HL-60 (cell line): ENCODE data around the gene SOX6.

Source experiments
- CTCF ChIP-seq: IDR thresholded peaks from one replicate; pipeline ENCODE4 v1.5.1; 2011; ENCODE audit warnings: low read length, control low read depth, inconsistent platforms; ENCODE audit not compliant: insufficient read depth
- POLR2AphosphoS5 ChIP-seq: IDR thresholded peaks from 2 replicates; pipeline ENCODE4 v1.6.1; 2012; ENCODE audit warnings: low read depth
- REST ChIP-seq: IDR thresholded peaks from 2 replicates; pipeline ENCODE4 v1.6.1; 2012; ENCODE audit warnings: low read depth; ENCODE audit not compliant: insufficient replicate concordance
- SPI1 ChIP-seq: IDR thresholded peaks from 2 replicates; pipeline ENCODE4 v1.6.1; 2012; ENCODE audit warnings: low read depth, mild to moderate bottlenecking, borderline replicate concordance

DNA sequence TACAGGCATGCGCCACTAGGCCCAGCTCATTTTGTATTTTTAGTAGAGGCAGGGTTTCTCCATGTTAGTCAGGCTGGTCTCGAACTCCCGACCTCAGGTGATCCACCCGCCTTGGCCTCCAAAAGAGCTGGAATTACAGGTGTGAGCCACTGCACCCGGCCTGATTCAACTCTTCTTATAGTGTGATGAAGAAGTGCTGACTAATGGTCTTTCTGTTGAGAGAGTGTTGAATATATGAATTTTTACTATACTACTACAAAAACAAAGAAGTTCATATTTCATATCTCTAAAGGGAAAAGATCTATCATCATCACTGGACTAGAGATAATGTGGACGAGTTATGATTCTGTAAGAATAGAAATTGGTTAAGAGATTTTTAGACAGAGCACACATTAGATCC is 320.1 kb downstream of the SOX6 start:
- TF ChIP-seq REST (no peak), CTCF (no peak), POLR2AphosphoS5 (no peak), SPI1 (no peak)
